ENCODE measurements around the gene TREX2.

TREX2 gene

DNA sequence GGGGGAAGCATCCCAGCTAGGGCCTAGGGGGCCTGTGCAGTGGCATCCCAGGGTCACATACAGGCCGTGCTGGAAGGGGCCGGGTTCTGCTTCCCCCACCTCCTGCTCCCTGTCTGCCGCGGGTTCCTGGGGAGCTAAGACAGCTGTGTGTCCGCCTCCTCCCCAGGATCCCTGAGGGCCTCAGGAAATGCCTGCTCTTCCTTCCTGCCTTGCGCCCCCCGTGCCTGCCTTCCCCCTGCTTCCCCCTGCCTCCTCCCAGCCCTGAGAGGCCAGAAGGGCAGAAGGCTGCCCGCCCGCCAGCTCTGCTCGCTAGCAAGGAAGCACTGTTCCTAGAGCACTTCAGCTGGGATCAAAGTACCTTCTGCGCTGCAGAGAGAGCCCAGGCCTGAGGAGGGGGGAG is 46.1 kb upstream of the TREX2 start:
- DNase-seq (ENCODE audit: low read depth), result no peak
- TF ChIP-seq, protein P1, sequence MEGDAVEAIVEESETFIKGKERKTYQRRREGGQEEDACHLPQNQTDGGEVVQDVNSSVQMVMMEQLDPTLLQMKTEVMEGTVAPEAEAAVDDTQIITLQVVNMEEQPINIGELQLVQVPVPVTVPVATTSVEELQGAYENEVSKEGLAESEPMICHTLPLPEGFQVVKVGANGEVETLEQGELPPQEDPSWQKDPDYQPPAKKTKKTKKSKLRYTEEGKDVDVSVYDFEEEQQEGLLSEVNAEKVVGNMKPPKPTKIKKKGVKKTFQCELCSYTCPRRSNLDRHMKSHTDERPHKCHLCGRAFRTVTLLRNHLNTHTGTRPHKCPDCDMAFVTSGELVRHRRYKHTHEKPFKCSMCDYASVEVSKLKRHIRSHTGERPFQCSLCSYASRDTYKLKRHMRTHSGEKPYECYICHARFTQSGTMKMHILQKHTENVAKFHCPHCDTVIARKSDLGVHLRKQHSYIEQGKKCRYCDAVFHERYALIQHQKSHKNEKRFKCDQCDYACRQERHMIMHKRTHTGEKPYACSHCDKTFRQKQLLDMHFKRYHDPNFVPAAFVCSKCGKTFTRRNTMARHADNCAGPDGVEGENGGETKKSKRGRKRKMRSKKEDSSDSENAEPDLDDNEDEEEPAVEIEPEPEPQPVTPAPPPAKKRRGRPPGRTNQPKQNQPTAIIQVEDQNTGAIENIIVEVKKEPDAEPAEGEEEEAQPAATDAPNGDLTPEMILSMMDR (IDR thresholded peaks at IDR 0.05; ENCODE audit: low read length, missing control alignments), result no peak
- no peak overlapping the region for H3K4me3 ChIP-seq (replicated peaks; ENCODE audit: low read depth, low read length)

DNA sequence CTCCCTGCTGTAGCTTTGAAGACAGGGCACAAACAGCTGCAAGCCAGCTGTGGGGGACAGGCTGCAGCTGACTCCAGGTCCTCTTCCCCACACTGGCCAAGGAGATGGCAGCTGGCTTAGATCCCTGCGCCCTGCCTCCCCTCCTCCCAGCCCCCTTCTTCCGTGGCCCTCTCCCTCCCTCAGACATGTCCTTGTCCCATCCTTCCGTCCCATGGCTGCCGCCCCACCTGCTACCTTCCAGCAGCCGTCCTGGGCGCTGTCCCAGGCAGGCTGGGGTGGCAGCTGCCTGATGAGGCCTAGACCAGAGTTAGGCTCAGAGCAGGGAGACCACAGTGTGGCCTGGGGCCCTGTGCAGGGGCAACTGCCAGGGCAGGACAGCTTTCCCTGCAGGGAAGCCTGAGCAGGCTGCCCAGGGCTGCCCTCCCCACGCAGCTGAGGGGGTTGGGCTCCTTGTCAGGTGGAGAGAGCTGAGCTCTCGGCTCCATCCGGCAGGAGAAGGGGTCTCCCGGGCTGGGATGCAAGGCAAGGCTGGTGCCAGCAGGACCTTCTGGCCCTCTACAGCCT is 45.6 kb upstream of the TREX2 start:
- TF ChIP-seq, protein P1 (IDR thresholded peaks at IDR 0.05; ENCODE audit: low read length, missing control alignments), result no peak
- no peak for DNase-seq (ENCODE audit: low read depth)
- no peak overlapping the region for H3K4me3 ChIP-seq (replicated peaks; ENCODE audit: low read depth, low read length)

DNA sequence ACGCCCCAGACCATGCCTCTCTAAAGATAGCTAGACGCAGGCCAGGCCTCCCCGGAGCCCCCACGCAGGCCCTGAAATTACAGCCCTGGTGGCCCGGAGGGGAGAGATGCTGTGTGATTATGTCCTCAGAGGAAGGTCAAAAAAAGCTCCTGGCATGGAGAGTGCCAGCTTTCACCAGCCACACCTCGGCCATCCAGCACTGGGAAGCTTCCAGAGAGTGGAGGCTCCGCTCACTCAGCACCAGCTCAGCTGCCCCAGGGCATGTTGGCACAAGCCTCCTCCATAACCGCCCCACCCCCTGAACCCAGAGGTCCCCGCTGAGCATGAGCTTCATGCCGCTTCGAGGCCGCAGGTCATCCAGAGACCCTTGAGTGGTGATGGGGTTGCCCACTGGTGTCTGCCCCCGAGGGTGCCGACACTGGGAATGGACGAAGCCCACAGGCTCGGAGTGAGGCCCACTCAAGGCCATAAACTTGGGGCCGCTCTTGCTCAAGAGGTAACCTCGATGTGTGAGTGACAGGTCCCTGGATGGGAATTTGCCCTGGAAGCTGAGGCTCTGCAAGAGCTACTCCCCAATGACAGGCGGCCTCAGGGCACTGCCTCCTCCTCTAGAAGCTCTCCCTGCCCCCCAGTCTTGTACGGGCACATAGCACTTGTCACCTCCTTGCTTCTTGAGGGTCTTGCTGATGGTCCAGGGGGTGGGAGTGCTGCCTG is 44.5 kb upstream of the TREX2 start:
- TF ChIP-seq, protein P1 (IDR thresholded peaks at IDR 0.05; ENCODE audit: low read length, missing control alignments), result no peak
- no peak for DNase-seq (ENCODE audit: low read depth)
- H3K4me3 ChIP-seq (replicated peaks; ENCODE audit: low read depth, low read length), result no peak overlapping the region

DNA sequence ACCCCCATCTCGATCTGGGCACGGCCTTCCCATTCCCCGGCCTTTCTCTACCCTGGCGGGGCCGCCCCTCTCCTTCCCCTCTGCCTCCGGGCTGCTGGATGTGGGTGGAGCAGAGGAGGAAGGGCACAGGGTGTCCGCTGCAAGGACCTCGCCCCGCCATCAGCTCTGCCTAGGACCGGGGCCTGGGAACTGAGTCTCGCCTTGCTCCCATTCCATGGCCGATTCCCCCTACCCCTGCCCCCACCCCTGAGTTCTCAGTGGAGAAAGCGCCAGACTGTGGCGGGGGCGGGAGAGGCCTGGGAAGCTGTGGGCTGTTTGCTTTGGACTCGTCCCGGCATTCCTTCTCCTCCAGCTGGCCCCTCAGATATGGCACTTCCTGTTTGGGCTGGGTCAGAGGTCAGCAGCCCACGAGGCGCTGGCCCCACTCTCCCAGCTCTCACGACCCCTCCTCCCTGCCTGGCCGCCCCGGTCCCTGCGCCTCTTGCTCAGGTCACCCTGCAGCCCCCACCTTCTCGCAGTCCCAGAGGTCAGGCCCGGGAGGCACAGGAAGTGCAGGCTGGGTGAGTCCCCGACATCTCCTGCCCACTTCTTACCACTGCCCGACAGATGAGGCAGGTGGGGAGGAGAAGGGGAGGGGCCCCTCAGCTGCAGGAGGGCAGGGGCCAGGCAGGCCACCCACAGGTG is 42.5 kb upstream of the TREX2 start:
- TF ChIP-seq, protein P1 (IDR thresholded peaks at IDR 0.05; ENCODE audit: low read length, missing control alignments), result no peak
- peak; percentile 62 for DNase-seq (ENCODE audit: low read depth)
- H3K4me3 ChIP-seq (replicated peaks; ENCODE audit: low read depth, low read length), result no peak overlapping the region

DNA sequence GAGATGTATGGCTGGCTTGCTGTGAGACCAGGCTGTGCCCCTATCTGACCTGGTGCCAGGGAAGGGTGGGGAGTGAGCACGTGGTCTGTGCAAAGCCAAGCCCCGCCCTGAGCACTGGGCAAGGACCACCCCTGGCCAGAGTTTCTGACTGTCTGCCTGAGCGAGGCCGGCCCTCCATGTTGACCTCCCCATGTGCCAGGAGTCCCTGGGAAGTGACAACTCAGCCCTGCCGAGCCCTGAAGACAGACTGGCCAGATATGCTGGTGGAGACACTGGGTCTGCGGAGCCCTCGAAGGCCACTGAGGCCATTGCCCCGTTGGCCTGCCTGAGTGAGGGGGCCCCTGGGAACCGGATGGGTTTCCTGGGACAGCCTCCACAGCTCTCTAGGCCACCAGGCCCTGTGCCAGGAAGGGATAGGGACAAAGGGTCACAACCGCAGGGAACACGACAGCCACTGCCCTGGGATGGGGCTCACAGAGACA is 41.8 kb upstream of the TREX2 start:
- TF ChIP-seq, protein P1 (IDR thresholded peaks at IDR 0.05; ENCODE audit: low read length, missing control alignments), result no peak
- no peak overlapping the region for H3K4me3 ChIP-seq (replicated peaks; ENCODE audit: low read depth, low read length)
- DNase-seq (ENCODE audit: low read depth), result no peak

DNA sequence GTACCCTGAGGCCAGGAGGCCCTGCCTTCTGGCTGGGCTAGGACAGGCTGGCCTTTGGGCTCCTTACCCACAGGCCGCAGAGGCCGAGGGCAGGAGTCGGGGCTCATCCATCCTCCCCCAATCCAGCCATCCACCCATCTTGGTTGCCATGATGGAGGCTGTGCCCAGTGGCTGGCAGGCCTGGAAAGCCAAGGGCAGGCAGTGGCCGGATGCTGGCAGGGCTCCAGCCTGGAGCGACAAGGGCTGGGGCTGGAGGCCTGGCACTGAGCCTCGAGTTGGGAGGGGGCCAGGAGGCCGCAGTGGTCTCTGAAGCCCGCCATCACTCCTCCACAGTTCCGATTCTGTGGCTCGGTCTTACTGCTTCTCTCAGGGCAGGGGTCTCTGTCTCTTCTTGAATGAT is 40.3 kb upstream of the TREX2 start:
- TF ChIP-seq, protein P1 (IDR thresholded peaks at IDR 0.05; ENCODE audit: low read length, missing control alignments), result no peak
- H3K4me3 ChIP-seq (replicated peaks; ENCODE audit: low read depth, low read length), result no peak overlapping the region
- no peak for DNase-seq (ENCODE audit: low read depth)

Data from fibroblast of pulmonary artery (primary cell).